ENCODE data around the gene PTAFR.

PTAFR gene, protein sequence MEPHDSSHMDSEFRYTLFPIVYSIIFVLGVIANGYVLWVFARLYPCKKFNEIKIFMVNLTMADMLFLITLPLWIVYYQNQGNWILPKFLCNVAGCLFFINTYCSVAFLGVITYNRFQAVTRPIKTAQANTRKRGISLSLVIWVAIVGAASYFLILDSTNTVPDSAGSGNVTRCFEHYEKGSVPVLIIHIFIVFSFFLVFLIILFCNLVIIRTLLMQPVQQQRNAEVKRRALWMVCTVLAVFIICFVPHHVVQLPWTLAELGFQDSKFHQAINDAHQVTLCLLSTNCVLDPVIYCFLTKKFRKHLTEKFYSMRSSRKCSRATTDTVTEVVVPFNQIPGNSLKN

DNA sequence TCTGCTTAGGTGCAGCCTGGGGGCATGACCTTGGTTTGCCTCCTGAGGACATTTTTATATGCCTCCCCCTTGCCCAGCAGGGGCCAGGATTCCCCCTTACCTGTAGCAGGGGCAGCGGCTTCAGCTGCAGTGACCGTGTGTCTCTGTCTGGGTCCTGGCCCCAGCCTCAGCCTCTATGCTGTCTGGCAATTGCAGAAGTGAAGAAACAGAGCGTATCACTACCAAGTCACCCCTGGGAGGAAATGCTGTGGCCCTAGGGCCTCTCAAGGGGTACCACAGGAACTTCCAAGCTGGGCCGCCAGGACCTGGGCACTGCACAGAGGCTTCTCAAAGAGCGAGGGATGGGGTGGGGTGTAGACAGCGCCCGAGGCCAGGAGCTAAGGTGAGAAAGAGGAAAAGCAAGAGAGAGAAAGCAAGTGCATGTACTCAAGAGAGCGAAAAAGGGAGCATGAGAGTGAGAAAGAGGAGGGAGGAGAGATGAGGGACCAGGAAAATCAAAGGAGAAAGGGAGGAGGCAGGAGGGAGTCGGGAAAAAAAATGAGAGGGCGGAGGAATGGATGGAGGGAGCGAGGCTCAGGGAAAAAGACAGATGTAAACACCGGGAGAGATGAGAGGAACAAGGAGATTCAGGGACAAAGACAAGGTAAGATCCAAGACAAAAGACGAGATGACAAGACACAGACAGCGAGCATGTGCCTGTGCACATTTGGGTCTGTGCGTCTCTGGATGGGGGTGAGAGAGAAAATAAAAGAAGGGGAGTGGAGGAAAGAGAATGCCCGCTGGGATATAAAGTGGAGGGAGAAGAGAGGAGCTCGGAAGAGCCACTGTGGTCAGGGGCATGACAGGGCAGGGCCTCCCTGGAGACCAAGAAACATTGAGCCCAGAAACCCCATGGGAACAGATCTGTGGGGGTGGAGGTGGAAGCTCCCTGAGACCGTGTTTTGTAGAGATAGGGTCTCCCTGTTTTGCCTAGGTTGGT is at the start of gene PTAFR:
PTAFR (minus strand) TSS at position 199 of the 979 bp plus-strand sequence. CDS start 25,669 bp downstream, outside the sequence.
- no peak within 1 kb of the TSS for H3K4me3 ChIP-seq (ENCODE audit: severe bottlenecking)

GRCh38 chr1:28213315-28213714 is 36.8 kb upstream of the PTAFR start:
- H3K4me3 ChIP-seq (ENCODE audit: severe bottlenecking) = no peak overlapping the region
- H3K36me3 ChIP-seq (ENCODE audit: low read depth) = peaks cover 64% of the 10 kb centered on the region
- H3K27ac ChIP-seq (ENCODE audit: poor library complexity, severe bottlenecking) = no peak overlapping the region
- DNase-seq (ENCODE audit: low spot score) (no peak), ATAC-seq (ENCODE audit: low read depth) (no peak)
- no peaks in the 10 kb centered on the region for H3K4me1 ChIP-seq (ENCODE audit: insufficient read depth, poor library complexity, severe bottlenecking)
- TF ChIP-seq, protein P1, sequence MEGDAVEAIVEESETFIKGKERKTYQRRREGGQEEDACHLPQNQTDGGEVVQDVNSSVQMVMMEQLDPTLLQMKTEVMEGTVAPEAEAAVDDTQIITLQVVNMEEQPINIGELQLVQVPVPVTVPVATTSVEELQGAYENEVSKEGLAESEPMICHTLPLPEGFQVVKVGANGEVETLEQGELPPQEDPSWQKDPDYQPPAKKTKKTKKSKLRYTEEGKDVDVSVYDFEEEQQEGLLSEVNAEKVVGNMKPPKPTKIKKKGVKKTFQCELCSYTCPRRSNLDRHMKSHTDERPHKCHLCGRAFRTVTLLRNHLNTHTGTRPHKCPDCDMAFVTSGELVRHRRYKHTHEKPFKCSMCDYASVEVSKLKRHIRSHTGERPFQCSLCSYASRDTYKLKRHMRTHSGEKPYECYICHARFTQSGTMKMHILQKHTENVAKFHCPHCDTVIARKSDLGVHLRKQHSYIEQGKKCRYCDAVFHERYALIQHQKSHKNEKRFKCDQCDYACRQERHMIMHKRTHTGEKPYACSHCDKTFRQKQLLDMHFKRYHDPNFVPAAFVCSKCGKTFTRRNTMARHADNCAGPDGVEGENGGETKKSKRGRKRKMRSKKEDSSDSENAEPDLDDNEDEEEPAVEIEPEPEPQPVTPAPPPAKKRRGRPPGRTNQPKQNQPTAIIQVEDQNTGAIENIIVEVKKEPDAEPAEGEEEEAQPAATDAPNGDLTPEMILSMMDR (IDR thresholded peaks at IDR 0.05; ENCODE audit: poor library complexity, severe bottlenecking) = no peak
- no peaks in the 10 kb centered on the region for H3K27me3 ChIP-seq (ENCODE audit: insufficient read depth, poor library complexity, severe bottlenecking)
- H3K9me3 ChIP-seq (ENCODE audit: severe bottlenecking) = no peaks in the 10 kb centered on the region

More for the DNA sequence above, at the start of gene PTAFR:
- Histone ChIP-seq H3K27ac (ENCODE audit: poor library complexity, severe bottlenecking) (no peak within 1 kb of the TSS), H3K27me3 (ENCODE audit: insufficient read depth, poor library complexity, severe bottlenecking) (no peaks in the 10 kb centered on the region), H3K36me3 (ENCODE audit: low read depth) (0 out of 2 replicates have a peak, but pooled peaks cover 2% of the 10 kb centered on the region), H3K9me3 (ENCODE audit: severe bottlenecking) (no peaks in the 10 kb centered on the region), H3K4me1 (ENCODE audit: insufficient read depth, poor library complexity, severe bottlenecking) (peaks cover 3% of the 10 kb centered on the region)
- DNase-seq (ENCODE audit: low spot score) (no peak), ATAC-seq (ENCODE audit: low read depth) (no peak)
- TF ChIP-seq, protein P1 (IDR thresholded peaks at IDR 0.05; ENCODE audit: poor library complexity, severe bottlenecking) = no peak

DNA sequence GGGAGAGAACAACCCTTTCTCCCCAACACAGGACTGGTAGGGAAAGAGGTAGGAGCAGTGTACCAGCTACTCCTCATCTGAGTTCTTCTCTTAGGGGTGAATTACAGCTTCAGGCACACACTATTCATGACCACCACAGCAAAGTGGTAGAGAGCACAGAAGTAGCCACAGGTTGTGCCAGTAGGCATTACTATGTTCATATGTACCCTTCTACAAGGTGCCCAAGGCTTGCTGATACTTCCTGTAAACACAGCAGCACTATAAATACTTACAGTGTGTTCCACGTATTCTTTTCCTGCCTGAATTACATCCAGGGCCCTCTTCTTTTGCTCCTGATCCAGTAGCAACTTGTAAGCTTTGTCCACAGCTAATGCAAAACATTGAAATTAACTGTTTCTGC is 33.2 kb upstream of the PTAFR start:
- ATAC-seq (ENCODE audit: low read depth) (no peak), DNase-seq (ENCODE audit: low spot score) (no peak)
- Histone ChIP-seq H3K4me1 (ENCODE audit: insufficient read depth, poor library complexity, severe bottlenecking) (no peaks in the 10 kb centered on the region), H3K27ac (ENCODE audit: poor library complexity, severe bottlenecking) (no peak overlapping the region), H3K36me3 (ENCODE audit: low read depth) (peaks cover 95% of the 10 kb centered on the region), H3K9me3 (ENCODE audit: severe bottlenecking) (no peaks in the 10 kb centered on the region), H3K27me3 (ENCODE audit: insufficient read depth, poor library complexity, severe bottlenecking) (no peaks in the 10 kb centered on the region), H3K4me3 (ENCODE audit: severe bottlenecking) (no peak overlapping the region)
- TF ChIP-seq, protein P1 (IDR thresholded peaks at IDR 0.05; ENCODE audit: poor library complexity, severe bottlenecking) = no peak

DNA sequence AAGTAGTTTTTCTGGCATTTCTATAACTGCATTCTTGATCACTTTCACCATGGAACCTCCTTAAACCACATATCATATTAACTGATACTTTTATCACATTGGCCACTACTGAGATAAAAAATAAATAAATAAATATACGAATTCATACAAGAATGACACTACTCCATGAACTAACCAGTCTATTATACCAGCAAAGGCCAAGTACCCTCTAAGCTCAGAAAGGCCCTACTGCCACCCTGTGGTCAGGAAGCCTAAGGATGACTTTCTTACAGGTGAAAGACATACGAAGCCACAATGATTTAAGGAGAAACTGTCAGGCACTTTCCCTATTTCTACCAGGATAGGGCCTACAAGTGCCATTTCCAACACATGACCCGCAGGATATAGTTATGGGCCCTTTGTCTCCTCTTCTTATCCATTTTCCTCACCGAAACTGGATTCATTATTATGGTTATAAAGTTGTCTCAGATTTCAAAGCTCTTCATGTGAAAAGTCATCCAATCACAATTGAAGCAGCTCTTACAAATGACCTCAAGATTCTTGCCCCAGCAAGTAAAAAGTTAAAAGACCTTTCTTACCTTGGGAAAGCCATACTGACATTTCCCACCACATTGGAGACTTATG is 32.4 kb upstream of the PTAFR start:
- ATAC-seq (ENCODE audit: low read depth) (peak; percentile 78), DNase-seq (ENCODE audit: low spot score) (no peak)
- no peaks in the 10 kb centered on the region for H3K4me1 ChIP-seq (ENCODE audit: insufficient read depth, poor library complexity, severe bottlenecking)
- no peaks in the 10 kb centered on the region for H3K27me3 ChIP-seq (ENCODE audit: insufficient read depth, poor library complexity, severe bottlenecking)
- peaks cover 95% of the 10 kb centered on the region for H3K36me3 ChIP-seq (ENCODE audit: low read depth)
- H3K9me3 ChIP-seq (ENCODE audit: severe bottlenecking) = no peaks in the 10 kb centered on the region
- no peak overlapping the region for H3K4me3 ChIP-seq (ENCODE audit: severe bottlenecking)
- TF ChIP-seq, protein P1 (IDR thresholded peaks at IDR 0.05; ENCODE audit: poor library complexity, severe bottlenecking) = peak; percentile 86
- no peak overlapping the region for H3K27ac ChIP-seq (ENCODE audit: poor library complexity, severe bottlenecking)
